VCaP (cell line): Measurements from ENCODE around the gene FAF1.

Experiments
- H3K27ac ChIP-seq: fragments of 450-650 bp; 2 replicates; pipeline ENCODE4 v1.5.1; 2017
- TF ChIP-seq, protein P1 (sequence below): fragments of 450-650 bp; conservative IDR thresholded peaks from 2 replicates; pipeline ENCODE4 v1.5.1; 2017; ENCODE audit warnings: mild to moderate bottlenecking, moderate library complexity

Gene FAF1

DNA sequence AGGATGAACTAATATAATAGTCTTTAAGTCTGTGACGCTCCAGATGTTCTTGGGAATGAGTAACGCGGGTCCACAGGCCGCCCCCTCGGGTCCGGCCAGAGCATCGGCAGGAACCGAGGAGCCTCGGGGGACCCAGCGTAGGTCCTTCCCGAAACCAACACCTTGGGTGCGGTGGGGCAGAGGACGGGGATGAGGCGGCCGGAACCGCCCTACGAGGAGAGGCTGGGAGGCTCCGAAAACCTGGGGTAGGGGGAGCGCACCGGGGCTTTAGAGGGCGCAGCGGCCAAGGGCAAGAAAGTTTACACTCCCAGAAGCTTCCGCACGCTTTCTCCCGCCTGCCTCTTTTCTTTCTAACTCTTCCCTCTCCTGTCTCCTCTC, 543.9 kb downstream of the FAF1 start:
- TF ChIP-seq, protein P1, sequence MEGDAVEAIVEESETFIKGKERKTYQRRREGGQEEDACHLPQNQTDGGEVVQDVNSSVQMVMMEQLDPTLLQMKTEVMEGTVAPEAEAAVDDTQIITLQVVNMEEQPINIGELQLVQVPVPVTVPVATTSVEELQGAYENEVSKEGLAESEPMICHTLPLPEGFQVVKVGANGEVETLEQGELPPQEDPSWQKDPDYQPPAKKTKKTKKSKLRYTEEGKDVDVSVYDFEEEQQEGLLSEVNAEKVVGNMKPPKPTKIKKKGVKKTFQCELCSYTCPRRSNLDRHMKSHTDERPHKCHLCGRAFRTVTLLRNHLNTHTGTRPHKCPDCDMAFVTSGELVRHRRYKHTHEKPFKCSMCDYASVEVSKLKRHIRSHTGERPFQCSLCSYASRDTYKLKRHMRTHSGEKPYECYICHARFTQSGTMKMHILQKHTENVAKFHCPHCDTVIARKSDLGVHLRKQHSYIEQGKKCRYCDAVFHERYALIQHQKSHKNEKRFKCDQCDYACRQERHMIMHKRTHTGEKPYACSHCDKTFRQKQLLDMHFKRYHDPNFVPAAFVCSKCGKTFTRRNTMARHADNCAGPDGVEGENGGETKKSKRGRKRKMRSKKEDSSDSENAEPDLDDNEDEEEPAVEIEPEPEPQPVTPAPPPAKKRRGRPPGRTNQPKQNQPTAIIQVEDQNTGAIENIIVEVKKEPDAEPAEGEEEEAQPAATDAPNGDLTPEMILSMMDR: no peak
- no peak overlapping the region for H3K27ac ChIP-seq

DNA sequence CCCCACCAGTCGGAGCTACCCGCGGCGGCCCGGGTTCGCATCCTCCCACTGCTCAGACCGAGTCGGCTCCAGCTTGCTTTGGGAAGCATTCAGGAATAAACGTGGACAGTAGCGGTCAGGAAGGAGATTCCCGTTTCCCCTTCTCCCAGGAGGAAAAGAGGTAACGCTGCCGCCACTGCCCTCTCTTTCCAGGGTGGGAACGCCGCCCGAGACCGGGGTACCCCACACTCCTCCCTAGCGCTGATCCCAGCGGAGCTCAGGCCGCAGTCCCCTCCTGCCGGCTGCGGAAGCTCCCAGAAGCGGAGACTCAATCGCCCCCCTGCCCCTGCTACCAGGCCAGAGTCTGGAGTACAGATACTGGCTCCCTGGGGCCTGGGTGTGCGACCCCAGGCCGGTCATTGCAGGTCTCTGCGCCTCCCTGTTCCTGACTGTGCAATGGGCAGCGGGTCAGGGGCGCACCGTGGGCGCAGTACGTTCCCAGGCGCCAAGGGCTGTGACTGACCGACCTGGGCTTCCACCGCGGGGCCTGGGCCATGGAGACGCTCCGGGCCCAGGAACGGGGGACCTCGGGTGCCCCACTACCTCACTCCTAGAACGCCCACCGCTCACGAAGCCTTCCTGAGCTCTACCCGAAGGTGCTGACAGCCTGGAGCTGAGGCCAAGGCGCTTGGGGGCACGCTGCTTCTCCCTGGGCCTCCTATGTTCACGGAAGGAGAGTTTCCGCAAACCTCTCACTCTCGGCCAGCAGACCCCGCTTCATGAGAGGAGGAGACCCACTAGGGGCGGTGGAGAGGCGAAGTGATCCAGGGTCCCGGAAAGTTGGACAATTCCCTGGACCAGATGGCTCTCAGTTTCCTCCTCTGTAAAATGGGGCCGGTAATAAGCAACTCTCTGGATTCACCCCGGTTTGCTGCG, 544.6 kb downstream of the FAF1 start:
- no peak overlapping the region for H3K27ac ChIP-seq
- TF ChIP-seq, protein P1: no peak

DNA sequence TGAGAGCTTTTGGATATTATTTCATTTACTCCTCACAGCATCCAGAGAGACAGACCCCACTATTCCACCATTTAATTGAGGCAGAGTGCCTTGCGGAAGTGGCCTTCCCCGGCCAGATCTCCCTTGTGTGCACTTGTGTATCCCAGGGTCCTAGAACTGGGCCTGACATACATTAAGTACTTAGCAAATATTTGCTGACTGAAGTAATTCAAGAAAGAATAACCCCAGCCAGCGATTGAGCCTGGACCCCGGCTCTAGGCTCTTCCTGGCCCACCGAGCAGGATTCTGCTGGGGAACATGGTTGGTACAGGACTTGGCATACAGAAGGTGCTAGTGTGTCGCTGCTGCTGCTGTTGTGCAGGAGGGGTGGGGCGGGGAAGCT, 545.2 kb downstream of the FAF1 start:
- TF ChIP-seq, protein P1: no peak
- no peak overlapping the region for H3K27ac ChIP-seq

DNA sequence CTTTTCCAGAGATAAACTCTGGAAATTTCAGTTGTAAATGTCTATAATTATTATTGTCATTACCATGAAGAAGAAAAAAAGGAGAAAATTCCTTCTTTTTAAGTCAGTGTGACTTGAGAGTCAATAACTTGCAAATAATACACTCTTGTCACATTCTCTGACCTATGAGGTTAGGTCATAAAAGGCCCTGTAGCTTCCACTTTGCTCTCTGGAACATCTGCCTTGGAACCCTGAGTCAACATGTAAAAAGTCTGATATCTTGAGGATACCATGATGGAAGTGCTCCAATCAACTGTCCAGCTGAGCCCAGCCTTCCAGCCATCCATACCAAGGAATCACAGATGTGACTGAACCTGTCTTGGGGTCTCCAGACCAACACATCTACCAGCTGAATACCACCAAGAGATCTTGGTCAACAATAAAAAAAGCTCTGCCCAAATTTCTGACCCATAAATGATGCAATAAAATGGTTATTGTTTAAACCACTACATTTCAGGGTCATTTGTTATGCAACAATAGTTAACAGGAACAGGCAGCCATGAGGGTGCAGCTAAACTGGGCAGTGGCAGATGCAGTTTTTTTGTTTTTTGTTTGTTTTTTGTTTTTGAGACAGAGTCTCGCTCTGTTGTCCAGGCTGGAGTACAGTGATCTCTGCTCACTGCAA, 547.1 kb downstream of the FAF1 start:
- no peak overlapping the region for H3K27ac ChIP-seq

DNA sequence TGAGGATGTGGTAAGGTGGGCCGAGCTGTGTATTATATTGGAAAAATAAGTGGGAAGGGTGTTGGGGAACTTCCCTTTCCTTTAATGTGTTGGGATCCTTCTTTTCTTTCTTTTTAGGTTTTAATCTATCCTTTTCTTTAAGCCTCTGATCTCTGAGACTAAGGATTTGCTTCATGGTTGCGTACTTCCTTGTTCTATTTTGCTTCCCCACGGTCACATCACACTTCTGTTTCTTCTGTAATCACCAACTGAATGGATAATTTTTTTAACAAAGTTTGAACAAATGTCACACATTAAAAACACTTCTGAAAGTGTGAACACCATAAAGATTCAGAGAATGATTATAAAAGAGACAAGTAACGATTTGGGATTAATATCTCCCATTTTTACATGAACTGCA, 554.3 kb downstream of the FAF1 start:
- TF ChIP-seq, protein P1: no peak
- no peak overlapping the region for H3K27ac ChIP-seq

More for the DNA sequence above, 547.1 kb downstream of the FAF1 start:
- TF ChIP-seq, protein P1: no peak

DNA sequence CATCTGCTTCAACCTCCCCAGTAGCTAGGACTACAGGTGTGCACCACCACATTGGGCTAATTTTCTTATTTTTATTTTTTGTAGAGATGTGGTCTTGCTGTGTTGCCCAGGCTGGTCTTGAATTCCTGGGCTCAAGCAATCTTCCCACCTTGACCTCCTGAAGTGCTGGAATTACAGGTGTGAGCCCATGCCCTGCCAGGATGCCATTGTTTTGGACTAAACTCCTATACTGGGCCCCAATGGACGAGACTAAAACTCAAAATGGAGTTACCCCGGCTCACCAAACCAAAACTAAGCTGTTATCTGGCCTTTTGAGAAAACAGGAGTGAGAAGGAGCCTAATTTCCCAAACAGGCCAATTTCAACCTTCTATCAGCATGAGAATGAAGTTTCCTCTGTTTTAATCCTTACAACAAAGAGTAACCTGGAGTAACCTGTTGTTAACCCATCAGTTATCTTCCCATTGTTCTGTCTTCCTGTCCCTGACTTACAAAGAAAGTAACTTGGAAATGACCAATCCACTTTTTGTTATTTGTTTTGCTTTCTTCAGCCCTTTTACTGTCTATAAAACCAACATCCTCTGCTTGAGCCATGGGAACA, 566.4 kb downstream of the FAF1 start:
- TF ChIP-seq, protein P1: no peak

More for the DNA sequence above, 566.4 kb downstream of the FAF1 start:
- no peak overlapping the region for H3K27ac ChIP-seq
